Caco-2 (cell line): ENCODE data around the gene PTER. TPM values are rescaled to one million over a fixed set of nuclear protein-coding genes. Genes with fewer than 3 reads are reported as not detected.

Source experiments
- BruUV-seq: library from RNA; stranded (reverse); fragments of 400-500 nt; replicated peaks from 2 replicates; lab custom pipeline; 2021; lab: Mats Ljungman, UMichigan
- CTCF ChIA-PET: fragments of 300-600 bp; sonication (Branson Sonifier 250); formaldehyde crosslinking; loops from one replicate; lab custom pipeline; 2022; ENCODE audit warnings: antibody characterized with exemption; lab: Charles Lee
- POLR2A ChIA-PET: fragments of 300-600 bp; sonication (Branson Sonifier 250); formaldehyde crosslinking; loops from one replicate; lab custom pipeline; 2022; ENCODE audit warnings: antibody characterized with exemption; lab: Charles Lee
- DNase-seq, 2 experiments: peaks; one replicate each; pipeline versions ENCODE4 v3.0.0 to v3.0.0-alpha.2; 2020 to 2022
- H3K27me3 ChIP-seq: replicated peaks from 2 replicates; pipeline ENCODE4 v1.6.0; 2011; ENCODE audit warnings: low read length; ENCODE audit not compliant: control insufficient read depth, insufficient read depth
- H3K36me3 ChIP-seq: 2 replicates; pipeline ENCODE4 v1.5.1; 2011; ENCODE audit warnings: low read length; ENCODE audit not compliant: control insufficient read depth, insufficient read depth
- H3K4me1 ChIP-seq: fragments of 250-450 bp; sonication (Bioruptor Pico); 2 replicates; pipeline ENCODE4 v1.5.1; 2020; ENCODE audit warnings: mild to moderate bottlenecking
- H3K4me3 ChIP-seq: 2 replicates; pipeline ENCODE4 v1.5.1; 2011; ENCODE audit warnings: low read depth, mild to moderate bottlenecking, control low read depth, low read length
- H3K9me3 ChIP-seq: fragments of 250-450 bp; sonication (Bioruptor Pico); 2 replicates; pipeline ENCODE4 v1.5.1; 2020; ENCODE audit warnings: mild to moderate bottlenecking, moderate library complexity
- H3K27ac Mint-ChIP-seq: one replicate; pipeline ENCODE4 v1.8.0; 2022; ENCODE audit warnings: mixed read lengths; ENCODE audit not compliant: unreplicated experiment
- H3K27me3 Mint-ChIP-seq: one replicate; pipeline ENCODE4 v1.8.0; 2022; ENCODE audit warnings: mixed read lengths; ENCODE audit not compliant: insufficient read depth, unreplicated experiment
- H3K36me3 Mint-ChIP-seq: one replicate; pipeline ENCODE4 v1.8.0; 2022; ENCODE audit warnings: mild to moderate bottlenecking, mixed read lengths; ENCODE audit not compliant: insufficient read depth, unreplicated experiment
- H3K4me1 Mint-ChIP-seq: one replicate; pipeline ENCODE4 v1.8.0; 2022; ENCODE audit warnings: low read depth, mixed read lengths; ENCODE audit not compliant: unreplicated experiment
- H3K4me3 Mint-ChIP-seq: one replicate; pipeline ENCODE4 v1.8.0; 2022; ENCODE audit warnings: mild to moderate bottlenecking, moderate library complexity, mixed read lengths; ENCODE audit not compliant: unreplicated experiment
- H3K9me3 Mint-ChIP-seq: one replicate; pipeline ENCODE4 v1.8.0; 2022; ENCODE audit warnings: mixed read lengths; ENCODE audit not compliant: unreplicated experiment
- CTCF ChIP-seq, 2 experiments: fragments of 200-600 bp in 1 of 2; IDR thresholded peaks; 1 replicate in 1 of 2; 2 replicates in 1 of 2; pipeline versions ENCODE4 v1.5.1 to v1.8.0; 2011 to 2022; ENCODE audit warnings: antibody characterized with exemption in 1 of 2, control low read depth in 1 of 2, inconsistent platforms in 1 of 2, low read depth in 1 of 2, low read length in 1 of 2, mild to moderate bottlenecking in 1 of 2, moderate library complexity in 1 of 2; ENCODE audit not compliant: insufficient read depth in 1 of 2, severe bottlenecking in 1 of 2, unreplicated experiment in 1 of 2
- intact Hi-C: fragments of 100-400 bp; cut with micrococcal nuclease; formaldehyde crosslinking; loops from one replicate; pipeline ENCODE4 v1.10.0; 2022; ENCODE audit not compliant: unreplicated experiment
- total RNA-seq: library from RNA; stranded (reverse); gene quantifications from 2 replicates; pipeline ENCODE4 v1.2.3, GENCODE V29; 2022

Gene PTER
- total RNA-seq, 1 experiment from 2014 or later: 27.4 TPM

- no peak for TF ChIP-seq CTCF (IDR thresholded peaks at IDR 0.05; ENCODE audit: insufficient read depth in 1 of 2, low read depth in 1 of 2, low read length in 1 of 2, severe bottlenecking in 1 of 2, unreplicated experiment in 1 of 2)
- DNase-seq: no peak
- POLR2A ChIA-PET: no interaction called here
- Histone ChIP-seq H3K27me3 (no peaks in the 10 kb centered on the region), H3K4me1 (no peaks in the 10 kb centered on the region), H3K4me3 (no peak overlapping the region), H3K9me3 (no peaks in the 10 kb centered on the region), H3K36me3 (no peaks in the 10 kb centered on the region)
- Mint-ChIP-seq H3K4me1 (no peaks in the 10 kb centered on the region), H3K27ac (no peak overlapping the region), H3K4me3 (no peak overlapping the region), H3K9me3 (no peaks in the 10 kb centered on the region), H3K27me3 (no peaks in the 10 kb centered on the region), H3K36me3 (no peaks in the 10 kb centered on the region)
- CTCF ChIA-PET: no interaction called here
- BruUV-seq: no TSS peak
- intact Hi-C loops: no loop called here
Observed at GRCh38 chr10:16478801-16479200, 42.0 kb downstream of the PTER start.

- no peaks in the 10 kb centered on the region for H3K27me3 ChIP-seq
- DNase-seq: no peak
- no peaks in the 10 kb centered on the region for H3K9me3 ChIP-seq
- intact Hi-C loops: no loop called here
- H3K9me3 Mint-ChIP-seq: no peaks in the 10 kb centered on the region
- H3K36me3 Mint-ChIP-seq: no peaks in the 10 kb centered on the region
- no peaks in the 10 kb centered on the region for H3K4me1 ChIP-seq
- H3K36me3 ChIP-seq: no peaks in the 10 kb centered on the region
- no peak overlapping the region for H3K27ac Mint-ChIP-seq
- no peak overlapping the region for H3K4me3 ChIP-seq
- no peaks in the 10 kb centered on the region for H3K27me3 Mint-ChIP-seq
- no peaks in the 10 kb centered on the region for H3K4me1 Mint-ChIP-seq
- TF ChIP-seq CTCF (IDR thresholded peaks at IDR 0.05; ENCODE audit: insufficient read depth in 1 of 2, low read depth in 1 of 2, low read length in 1 of 2, severe bottlenecking in 1 of 2, unreplicated experiment in 1 of 2): no peak
- ChIA-PET POLR2A (no interaction called here), CTCF (no interaction called here)
- no TSS peak for BruUV-seq
- H3K4me3 Mint-ChIP-seq: no peak overlapping the region
Observed at GRCh38 chr10:16481052-16481728, 44.4 kb downstream of the PTER start.

GRCh38 chr10:16483241-16483917 lies 46.6 kb downstream of the PTER start:
- H3K27me3 ChIP-seq: no peaks in the 10 kb centered on the region
- H3K36me3 Mint-ChIP-seq: no peaks in the 10 kb centered on the region
- no peaks in the 10 kb centered on the region for H3K36me3 ChIP-seq
- no peak overlapping the region for H3K4me3 Mint-ChIP-seq
- H3K27ac Mint-ChIP-seq: no peak overlapping the region
- no peaks in the 10 kb centered on the region for H3K9me3 ChIP-seq
- H3K27me3 Mint-ChIP-seq: no peaks in the 10 kb centered on the region
- H3K4me3 ChIP-seq: no peak overlapping the region
- no peaks in the 10 kb centered on the region for H3K4me1 Mint-ChIP-seq
- BruUV-seq: no TSS peak
- H3K4me1 ChIP-seq: no peaks in the 10 kb centered on the region
- no peak for TF ChIP-seq CTCF (IDR thresholded peaks at IDR 0.05; ENCODE audit: insufficient read depth in 1 of 2, low read depth in 1 of 2, low read length in 1 of 2, severe bottlenecking in 1 of 2, unreplicated experiment in 1 of 2)
- ChIA-PET POLR2A (no interaction called here), CTCF (no interaction called here)
- no peak for DNase-seq
- intact Hi-C loops: no loop called here
- H3K9me3 Mint-ChIP-seq: no peaks in the 10 kb centered on the region
